Measurements from ENCODE around the gene TRAPPC5.

The TRAPPC5 gene

GRCh38 chr19:7730286-7731217, 49.9 kb downstream of the TRAPPC5 start:
- no peak for DNase-seq (ENCODE audit: insufficient read length, low spot score)
- no peak for FAIRE-seq
- no peak for TF ChIP-seq POLR2A (IDR thresholded peaks at IDR 0.05; ENCODE audit: low read depth, low read length)

DNA sequence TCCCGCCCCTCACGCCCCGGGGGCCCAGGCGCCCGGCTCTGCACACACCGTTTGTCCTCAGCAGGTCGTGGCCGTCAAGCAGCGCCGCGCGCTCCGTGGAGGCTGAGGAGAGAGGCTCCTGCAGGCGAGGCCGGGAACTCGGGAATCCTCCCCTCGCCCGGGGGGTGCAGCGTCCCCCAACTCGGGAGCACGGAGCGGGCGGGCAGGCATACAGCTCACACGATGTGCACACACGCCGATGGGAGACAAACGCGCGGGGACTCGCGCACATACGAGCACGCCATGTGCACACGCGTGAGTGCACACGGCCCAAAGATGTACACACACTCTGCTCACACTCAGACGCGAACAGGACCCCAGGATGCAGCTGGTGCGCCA, 50.6 kb downstream of the TRAPPC5 start:
- DNase-seq (ENCODE audit: insufficient read length, low spot score) (no peak), FAIRE-seq (no peak)
- no peak for TF ChIP-seq POLR2A (IDR thresholded peaks at IDR 0.05; ENCODE audit: low read depth, low read length)

DNA sequence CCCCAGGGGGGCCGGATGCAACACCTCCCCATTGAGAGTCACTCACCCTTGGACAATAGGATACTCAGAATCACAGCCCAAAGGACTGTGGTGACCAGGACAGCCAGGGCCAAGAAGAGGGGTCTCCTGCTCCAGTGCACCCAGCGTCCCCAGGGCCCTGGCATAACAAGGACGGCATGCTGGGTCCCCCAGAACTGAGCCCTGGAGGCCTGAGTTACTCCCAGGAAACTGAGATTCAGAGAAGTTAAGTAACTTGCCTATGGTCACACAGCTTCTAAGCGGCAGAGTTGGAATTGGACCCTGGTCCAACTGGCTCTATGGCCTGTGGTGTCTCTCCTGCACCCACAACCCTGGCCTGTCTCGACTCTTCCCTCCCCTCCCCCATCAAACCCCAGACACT, 51.0 kb downstream of the TRAPPC5 start:
- DNase-seq (ENCODE audit: insufficient read length, low spot score) (no peak), FAIRE-seq (no peak)
- TF ChIP-seq POLR2A (IDR thresholded peaks at IDR 0.05; ENCODE audit: low read depth, low read length) = no peak

- no peak for TF ChIP-seq POLR2A (IDR thresholded peaks at IDR 0.05; ENCODE audit: low read depth, low read length)
- FAIRE-seq (no peak), DNase-seq (ENCODE audit: insufficient read length, low spot score) (no peak)
These were observed 51.4 kb downstream of the TRAPPC5 start, which contains the start of gene CLEC4G for GRCh38 chr19:7732045-7732444. Gene CLEC4G (minus strand): TSS chr19:7732110. CDS start chr19:7732102, 8 bp downstream.

DNA sequence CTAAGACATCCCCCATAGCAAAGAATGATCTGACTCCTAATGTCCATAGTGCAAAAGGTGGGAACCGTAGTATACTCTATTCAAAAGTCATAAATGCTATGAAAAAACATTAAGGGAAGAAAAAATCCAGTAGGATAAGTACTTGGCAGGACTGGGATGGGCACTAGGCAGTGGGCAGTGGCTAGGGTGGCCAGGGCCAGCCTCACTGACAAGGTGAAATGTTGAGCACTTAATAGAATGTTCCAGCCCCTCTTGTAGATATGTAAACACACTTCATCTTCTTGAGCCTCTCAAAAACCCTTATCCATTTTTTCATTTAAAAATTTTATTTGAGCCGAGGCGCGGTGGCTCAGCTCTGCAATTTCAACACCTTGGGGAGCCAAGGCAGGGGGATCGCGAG, 52.7 kb downstream of the TRAPPC5 start:
- FAIRE-seq = no peak
- DNase-seq (ENCODE audit: insufficient read length, low spot score) = no peak
- no peak for TF ChIP-seq POLR2A (IDR thresholded peaks at IDR 0.05; ENCODE audit: low read depth, low read length)

- TF ChIP-seq POLR2A (IDR thresholded peaks at IDR 0.05; ENCODE audit: low read depth, low read length) = no peak
- DNase-seq (ENCODE audit: insufficient read length, low spot score) = no peak
- no peak for FAIRE-seq
These were observed 53.9 kb downstream of the TRAPPC5 start for GRCh38 chr19:7734220-7735203.

GRCh38 chr19:7736148-7736547, 55.5 kb downstream of the TRAPPC5 start:
- FAIRE-seq (no peak), DNase-seq (ENCODE audit: insufficient read length, low spot score) (no peak)
- no peak for TF ChIP-seq POLR2A (IDR thresholded peaks at IDR 0.05; ENCODE audit: low read depth, low read length)

GRCh38 chr19:7737215-7737614, 56.6 kb downstream of the TRAPPC5 start:
- DNase-seq (ENCODE audit: insufficient read length, low spot score) (no peak), FAIRE-seq (no peak)
- TF ChIP-seq POLR2A (IDR thresholded peaks at IDR 0.05; ENCODE audit: low read depth, low read length) = no peak
